ENCODE measurements around the gene KLHL22.

GRCh38 chr22:20523086-20523983 lies 27.7 kb upstream of the KLHL22 start:
- no peak for TF ChIP-seq EZH2 (conservative IDR thresholded peaks at IDR 0.05; ENCODE audit: low read depth, low read length)
- TF ChIP-seq KDM5B (CRISPR knock-in tag; IDR thresholded peaks at IDR 0.05; ENCODE audit: borderline replicate concordance), result no peak
- TF ChIP-seq ZNF460 (CRISPR knock-in tag; IDR thresholded peaks at IDR 0.05; ENCODE audit: borderline replicate concordance), result no peak
- TF ChIP-seq TAF1 (CRISPR knock-in tag; IDR thresholded peaks at IDR 0.05), result no peak
- TF ChIP-seq HMG20B (CRISPR knock-in tag; conservative IDR thresholded peaks at IDR 0.05), result no peak

Data from HepG2 (cell line).